Endothelial cell of umbilical vein (primary cell): ENCODE data around the gene ADGRL3. TPM values are rescaled to one million over a fixed set of nuclear protein-coding genes. Genes with fewer than 3 reads are reported as not detected.

Experiments
- BruUV-seq: library from RNA; stranded (reverse); fragments of 400-500 nt; replicated peaks from 2 replicates; lab custom pipeline; 2021; lab: Mats Ljungman, UMichigan
- CTCF ChIA-PET: fragments of 300-600, 350-600 bp; sonication (Branson Sonifier 250); formaldehyde crosslinking; loops from one replicate; lab custom pipeline; 2021; ENCODE audit warnings: antibody characterized with exemption, inconsistent platforms; lab: Charles Lee
- POLR2A ChIA-PET: fragments of 300-600, 350-600 bp; sonication (Branson Sonifier 250); formaldehyde crosslinking; loops from one replicate; lab custom pipeline; 2021; ENCODE audit warnings: antibody characterized with exemption, inconsistent platforms; lab: Charles Lee
- DNase-seq: peaks from one replicate; pipeline ENCODE4 v3.0.0-alpha.2; 2011; ENCODE audit warnings: low read depth, low spot score
- FAIRE-seq: peaks from 2 replicates; lab custom pipeline; 2011; peaks lifted over from hg19 to GRCh38; lab: Jason Lieb, UNC
- H2AFZ ChIP-seq: 2 replicates; pipeline ENCODE4 v1.6.0; 2012; ENCODE audit warnings: low read depth, low read length, control low read depth, inconsistent platforms
- H3K27ac ChIP-seq: 2 replicates; pipeline ENCODE4 v1.5.1; 2011; ENCODE audit warnings: low read depth, mild to moderate bottlenecking, control low read depth, low read length, moderate library complexity; ENCODE audit not compliant: insufficient read depth
- H3K27me3 ChIP-seq, 2 experiments: 2 replicates each; pipeline versions ENCODE4 v1.6.0 to v1.6.1; 2011; ENCODE audit warnings: low read length in 2 of 2, mixed read lengths in 1 of 2; ENCODE audit not compliant: control insufficient read depth in 2 of 2, insufficient read depth in 2 of 2
- H3K36me3 ChIP-seq, 2 experiments: 2 replicates in 1 of 2; 3 replicates in 1 of 2; pipeline ENCODE4 v1.5.1; 2011; ENCODE audit warnings: low read length in 2 of 2, mild to moderate bottlenecking in 1 of 2, moderate library complexity in 1 of 2; ENCODE audit not compliant: control insufficient read depth in 2 of 2, insufficient read depth in 2 of 2; ENCODE audit errors: extremely low read depth in 1 of 2
- H3K4me1 ChIP-seq: 3 replicates; pipeline ENCODE4 v1.5.1; 2011; ENCODE audit warnings: mild to moderate bottlenecking, low read length; ENCODE audit not compliant: control insufficient read depth, insufficient read depth; ENCODE audit errors: extremely low read depth
- H3K4me2 ChIP-seq: 2 replicates; pipeline ENCODE4 v1.6.1; 2011; ENCODE audit warnings: low read length, control low read depth, mixed read lengths; ENCODE audit not compliant: insufficient read depth
- H3K4me3 ChIP-seq, 3 experiments: fragments of 200-600 bp in 1 of 3; sonication (generic), shearing (Covaris generic) in 1 of 3; replicated peaks in 1 of 3; 2 replicates each; pipeline ENCODE4 v1.5.1; 2011 to 2016; ENCODE audit warnings: control low read depth in 3 of 3, low read length in 3 of 3, mild to moderate bottlenecking in 2 of 3, inconsistent platforms in 1 of 3, low read depth in 1 of 3, moderate library complexity in 1 of 3; ENCODE audit not compliant: insufficient read depth in 1 of 3
- H3K79me2 ChIP-seq: 2 replicates; pipeline ENCODE4 v1.6.0; 2012; ENCODE audit warnings: low read length, inconsistent platforms; ENCODE audit not compliant: control insufficient read depth, insufficient read depth
- H3K9ac ChIP-seq: replicated peaks from 2 replicates; pipeline ENCODE3; 2011; ENCODE audit warnings: low read length, control low read depth; ENCODE audit not compliant: insufficient read depth; ENCODE audit errors: extremely low read depth
- H3K9me1 ChIP-seq: replicated peaks from 3 replicates; pipeline ENCODE4 v1.6.0; 2011; ENCODE audit warnings: mild to moderate bottlenecking, low read length; ENCODE audit not compliant: control insufficient read depth, insufficient read depth; ENCODE audit errors: extremely low read depth
- H3K9me3 ChIP-seq: replicated peaks from 2 replicates; pipeline ENCODE4 v1.5.1; 2012; ENCODE audit warnings: low read length, inconsistent platforms; ENCODE audit not compliant: control insufficient read depth, insufficient read depth
- H4K20me1 ChIP-seq: replicated peaks from 2 replicates; pipeline ENCODE3; 2011; ENCODE audit warnings: mild to moderate bottlenecking, low read length; ENCODE audit not compliant: control insufficient read depth, insufficient read depth; ENCODE audit errors: extremely low read depth
- CTCF ChIP-seq, 2 donors: IDR thresholded peaks; 1 replicate in 1 of 2; 2 replicates in 1 of 2; pipeline ENCODE4 v1.5.1; 2011; ENCODE audit warnings: low read length in 2 of 2, mild to moderate bottlenecking in 2 of 2, moderate library complexity in 2 of 2, control low read depth in 1 of 2, inconsistent platforms in 1 of 2, low read depth in 1 of 2; ENCODE audit not compliant: insufficient read depth in 1 of 2; ENCODE audit errors: extremely low read depth in 1 of 2
- EZH2 ChIP-seq: IDR thresholded peaks from 2 replicates; pipeline ENCODE4 v1.6.1; 2012; ENCODE audit warnings: borderline replicate concordance, low read depth, mild to moderate bottlenecking, moderate library complexity, low read length, inconsistent platforms; ENCODE audit not compliant: severe bottlenecking
- FOS ChIP-seq: IDR thresholded peaks from 2 replicates; pipeline ENCODE4 v1.6.1; 2011; ENCODE audit warnings: mild to moderate bottlenecking, low read length, moderate library complexity, borderline replicate concordance; ENCODE audit not compliant: insufficient read depth
- GATA2 ChIP-seq: IDR thresholded peaks from 2 replicates; pipeline ENCODE4 v1.7.0; 2011; ENCODE audit warnings: low read depth, mild to moderate bottlenecking, moderate library complexity, mixed read lengths, low read length; ENCODE audit not compliant: insufficient read length, insufficient read depth
- JUN ChIP-seq: IDR thresholded peaks from 2 replicates; pipeline ENCODE4 v1.6.1; 2011; ENCODE audit warnings: borderline replicate concordance, low read depth; ENCODE audit not compliant: insufficient read length, insufficient read depth
- MAX ChIP-seq: IDR thresholded peaks from 2 replicates; pipeline ENCODE4 v1.6.1; 2011; ENCODE audit not compliant: insufficient read depth, insufficient read length
- MYC ChIP-seq: IDR thresholded peaks from one replicate; pipeline ENCODE4 v1.6.1; 2011; ENCODE audit warnings: mild to moderate bottlenecking, low read depth, low read length
- POLR2A ChIP-seq: IDR thresholded peaks from 2 replicates; pipeline ENCODE4 v1.6.1; 2012; ENCODE audit warnings: low read depth, mild to moderate bottlenecking, control low read depth, low read length
- POLR2AphosphoS5 ChIP-seq: IDR thresholded peaks from 2 replicates; pipeline ENCODE4 v1.6.1; 2012; ENCODE audit warnings: low read depth, mild to moderate bottlenecking, control low read depth, low read length, moderate library complexity; ENCODE audit not compliant: insufficient read depth
- dilution Hi-C: fragments of 300-500 bp; cut with MboI; formaldehyde crosslinking; loops from one replicate; pipeline ENCODE4 v1.15.0; 2019; ENCODE audit warnings: low sequenced_read_pairs; ENCODE audit not compliant: extremely low pct_ligation_motif_present
- intact Hi-C: fragments of 100-400 bp; cut with micrococcal nuclease; formaldehyde crosslinking; loops from one replicate; pipeline ENCODE4 v1.10.0; 2022
- polyA plus RNA-seq, 4 experiments: library from polyadenylated mRNA; depleted of rRNA in 3 of 4; stranded (reverse) in 3 of 4; unstranded in 1 of 4; fragments of >200 nt; gene quantifications; 2 replicates each; pipeline versions ENCODE4 v1.2.1 to v1.2.3, GENCODE V29; 2011 to 2012; ENCODE audit warnings: missing spikeins in 1 of 4
- total RNA-seq: library from RNA; stranded (reverse); gene quantifications from 2 replicates; pipeline ENCODE4 v1.2.3, GENCODE V29; 2021

Gene ADGRL3
- total and polyA plus RNA-seq, 2 donors (not counting 3 experiments of a cell fraction or from before 2014, with no cell fraction given), result not detected

- TF ChIP-seq POLR2A (no peak), MAX (no peak), MYC (no peak), EZH2 (no peak), GATA2 (no peak), CTCF (IDR thresholded peaks at IDR 0.05; ENCODE audit: extremely low read depth in 1 of 2, insufficient read depth in 1 of 2, low read depth in 1 of 2, low read length in 2 of 2) (no peak), FOS (no peak), POLR2AphosphoS5 (no peak), JUN (no peak)
- Histone ChIP-seq H3K27me3 (no peaks in the 10 kb centered on the region), H4K20me1 (no peaks in the 10 kb centered on the region), H3K36me3 (no peaks in the 10 kb centered on the region), H3K9ac (no peak overlapping the region), H3K9me1 (no peaks in the 10 kb centered on the region), H3K79me2 (no peaks in the 10 kb centered on the region), H3K27ac (no peak overlapping the region), H3K4me3 (no peak overlapping the region), H3K4me2 (no peak overlapping the region), H3K9me3 (no peaks in the 10 kb centered on the region), H2AFZ (no peak overlapping the region), H3K4me1 (no peaks in the 10 kb centered on the region)
- DNase-seq, result no peak
- intact Hi-C loops (no loop called here), dilution Hi-C loops (no loop called here)
- no peak for FAIRE-seq
- ChIA-PET POLR2A (no interaction called here), CTCF (no interaction called here)
- no TSS peak for BruUV-seq
Measured at GRCh38 chr4:61666244-61666643, 466.1 kb downstream of the ADGRL3 start.
